Nephron (organoid): ENCODE measurements around the gene PRDM16.
A peak's percentile ranks its signal among the peaks of the same experiment; 100 is the strongest.

ENCODE experiments used
- H3K27ac Mint-ChIP-seq, 3 experiments: 2 replicates each; pipeline ENCODE4 v1.8.0; 2020; ENCODE audit warnings: mixed read lengths in 3 of 3, mild to moderate bottlenecking in 2 of 3, moderate library complexity in 1 of 3
- H3K27me3 Mint-ChIP-seq: 2 replicates; pipeline ENCODE4 v1.8.0; 2021; ENCODE audit warnings: low read depth, mild to moderate bottlenecking, moderate library complexity, mixed read lengths
- H3K36me3 Mint-ChIP-seq: 2 replicates; pipeline ENCODE4 v1.8.0; 2020; ENCODE audit warnings: low read depth, mixed read lengths
- H3K4me1 Mint-ChIP-seq: 2 replicates; pipeline ENCODE4 v1.8.0; 2020; ENCODE audit warnings: mixed read lengths
- H3K4me3 Mint-ChIP-seq, 3 experiments: 2 replicates each; pipeline ENCODE4 v1.8.0; 2020; ENCODE audit warnings: mild to moderate bottlenecking in 3 of 3, mixed read lengths in 3 of 3, moderate library complexity in 2 of 3
- H3K9me3 Mint-ChIP-seq: 2 replicates; pipeline ENCODE4 v1.8.0; 2020; ENCODE audit warnings: mixed read lengths
- CTCF ChIP-seq, 3 experiments: fragments of 200-600 bp; sonication (generic); IDR thresholded peaks; one replicate each; pipeline ENCODE4 v1.5.0; 2021; ENCODE audit warnings: antibody characterized with exemption in 3 of 3; ENCODE audit not compliant: unreplicated experiment in 3 of 3

The PRDM16 gene

GRCh38 chr1:3211582-3212375 lies 142.8 kb downstream of the PRDM16 start:
- H3K36me3 Mint-ChIP-seq: no peaks in the 10 kb centered on the region
- no peak for TF ChIP-seq CTCF (IDR thresholded peaks at IDR 0.05; ENCODE audit: unreplicated experiment in 3 of 3)
- H3K4me3 Mint-ChIP-seq: no peak overlapping the region
- H3K9me3 Mint-ChIP-seq: no peaks in the 10 kb centered on the region
- peaks cover 6% of the 10 kb centered on the region for H3K4me1 Mint-ChIP-seq
- H3K27me3 Mint-ChIP-seq: peaks cover 70% of the 10 kb centered on the region
- H3K27ac Mint-ChIP-seq: no peak overlapping the region

GRCh38 chr1:3212453-3213355 lies 143.7 kb downstream of the PRDM16 start:
- H3K9me3 Mint-ChIP-seq: no peaks in the 10 kb centered on the region
- peaks cover 13% of the 10 kb centered on the region for H3K4me1 Mint-ChIP-seq
- H3K27ac Mint-ChIP-seq: no peak overlapping the region
- peaks cover 68% of the 10 kb centered on the region for H3K27me3 Mint-ChIP-seq
- H3K4me3 Mint-ChIP-seq: no peak overlapping the region
- no peaks in the 10 kb centered on the region for H3K36me3 Mint-ChIP-seq
- TF ChIP-seq CTCF (IDR thresholded peaks at IDR 0.05; ENCODE audit: unreplicated experiment in 3 of 3): no peak

GRCh38 chr1:3213730-3214129 lies 144.7 kb downstream of the PRDM16 start:
- Mint-ChIP-seq H3K27me3 (peaks cover 69% of the 10 kb centered on the region), H3K4me1 (peaks cover 23% of the 10 kb centered on the region), H3K27ac (peak overlapping the region in 2 of 3 experiments; percentile 54 to 81), H3K4me3 (no peak overlapping the region), H3K36me3 (no peaks in the 10 kb centered on the region), H3K9me3 (no peaks in the 10 kb centered on the region)
- TF ChIP-seq CTCF (IDR thresholded peaks at IDR 0.05; ENCODE audit: unreplicated experiment in 3 of 3): no peak

GRCh38 chr1:3215198-3216014 lies 146.4 kb downstream of the PRDM16 start:
- no peak for TF ChIP-seq CTCF (IDR thresholded peaks at IDR 0.05; ENCODE audit: unreplicated experiment in 3 of 3)
- Mint-ChIP-seq H3K4me3 (no peak overlapping the region), H3K27me3 (peaks cover 70% of the 10 kb centered on the region), H3K4me1 (peaks cover 31% of the 10 kb centered on the region), H3K27ac (peak overlapping the region in 1 of 3 experiments; percentile 47), H3K36me3 (no peaks in the 10 kb centered on the region), H3K9me3 (no peaks in the 10 kb centered on the region)

- Mint-ChIP-seq H3K9me3 (no peaks in the 10 kb centered on the region), H3K4me1 (peaks cover 32% of the 10 kb centered on the region), H3K36me3 (no peaks in the 10 kb centered on the region), H3K4me3 (no peak overlapping the region), H3K27ac (peak overlapping the region in 1 of 3 experiments; percentile 47), H3K27me3 (peaks cover 74% of the 10 kb centered on the region)
- no peak for TF ChIP-seq CTCF (IDR thresholded peaks at IDR 0.05; ENCODE audit: unreplicated experiment in 3 of 3)
Measured at GRCh38 chr1:3216015-3216391, 147.0 kb downstream of the PRDM16 start.
